OCI-LY1 (cell line): ENCODE measurements around the gene ATP6V1G1.

Source experiments
- EZH2 ChIP-seq: fragments of 200-600 bp; sonication (generic), shearing (Covaris generic); IDR thresholded peaks from 2 replicates; pipeline ENCODE4 v1.8.0; 2017; ENCODE audit warnings: borderline replicate concordance, mixed run types, mild to moderate bottlenecking, antibody characterized with exemption, low read length, moderate library complexity, mixed read lengths
- TF ChIP-seq, protein P1 (sequence below): fragments of 200-600 bp; sonication (generic), shearing (Covaris generic); IDR thresholded peaks from 2 replicates; pipeline ENCODE4 v1.5.1; 2017; ENCODE audit warnings: mild to moderate bottlenecking, antibody characterized with exemption, low read length, moderate library complexity, mixed read lengths

- TF ChIP-seq EZH2, result no peak
- TF ChIP-seq, protein P1, sequence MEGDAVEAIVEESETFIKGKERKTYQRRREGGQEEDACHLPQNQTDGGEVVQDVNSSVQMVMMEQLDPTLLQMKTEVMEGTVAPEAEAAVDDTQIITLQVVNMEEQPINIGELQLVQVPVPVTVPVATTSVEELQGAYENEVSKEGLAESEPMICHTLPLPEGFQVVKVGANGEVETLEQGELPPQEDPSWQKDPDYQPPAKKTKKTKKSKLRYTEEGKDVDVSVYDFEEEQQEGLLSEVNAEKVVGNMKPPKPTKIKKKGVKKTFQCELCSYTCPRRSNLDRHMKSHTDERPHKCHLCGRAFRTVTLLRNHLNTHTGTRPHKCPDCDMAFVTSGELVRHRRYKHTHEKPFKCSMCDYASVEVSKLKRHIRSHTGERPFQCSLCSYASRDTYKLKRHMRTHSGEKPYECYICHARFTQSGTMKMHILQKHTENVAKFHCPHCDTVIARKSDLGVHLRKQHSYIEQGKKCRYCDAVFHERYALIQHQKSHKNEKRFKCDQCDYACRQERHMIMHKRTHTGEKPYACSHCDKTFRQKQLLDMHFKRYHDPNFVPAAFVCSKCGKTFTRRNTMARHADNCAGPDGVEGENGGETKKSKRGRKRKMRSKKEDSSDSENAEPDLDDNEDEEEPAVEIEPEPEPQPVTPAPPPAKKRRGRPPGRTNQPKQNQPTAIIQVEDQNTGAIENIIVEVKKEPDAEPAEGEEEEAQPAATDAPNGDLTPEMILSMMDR, result no peak
These were observed 2.8 kb downstream of the ATP6V1G1 start for GRCh38 chr9:114590328-114590727.
